Activated CD4-positive, alpha-beta T cell treated with anti-CD3 and anti-CD28 coated beads for 36 hours (primary cell): ENCODE results near the gene RNF19B. TPM values are rescaled to one million over a fixed set of nuclear protein-coding genes. Genes with fewer than 3 reads are reported as not detected.

Experiments used
- ATAC-seq: fragments of 200-7000 bp; cut with Tn5 transposase; one replicate; pipeline ENCODE4 v1.10.0; 2021; ENCODE audit warnings: mild to moderate bottlenecking, moderate library complexity
- CTCF ChIA-PET: fragments of 350-600 bp; sonication (Branson Sonifier 250); formaldehyde crosslinking; loops from one replicate; lab custom pipeline; 2021; ENCODE audit warnings: antibody characterized with exemption; lab: Charles Lee
- POLR2A ChIA-PET: fragments of 350-600 bp; sonication (Branson Sonifier 250); formaldehyde crosslinking; loops from one replicate; lab custom pipeline; 2021; ENCODE audit warnings: antibody characterized with exemption, inconsistent platforms; lab: Charles Lee
- DNase-seq: peaks from one replicate; pipeline ENCODE4 v3.0.0-alpha.2; 2020
- H3K27ac Mint-ChIP-seq: one replicate; pipeline ENCODE4 v1.8.0; 2021; ENCODE audit warnings: mixed read lengths
- H3K27me3 Mint-ChIP-seq: one replicate; pipeline ENCODE4 v1.8.0; 2021; ENCODE audit warnings: mixed read lengths
- H3K36me3 Mint-ChIP-seq: one replicate; pipeline ENCODE4 v1.8.0; 2021; ENCODE audit warnings: low read depth, mixed read lengths
- H3K4me1 Mint-ChIP-seq: one replicate; pipeline ENCODE4 v1.8.0; 2021; ENCODE audit warnings: mixed read lengths
- H3K4me3 Mint-ChIP-seq: one replicate; pipeline ENCODE4 v1.8.0; 2021; ENCODE audit warnings: mild to moderate bottlenecking, moderate library complexity, mixed read lengths
- H3K9me3 Mint-ChIP-seq: one replicate; pipeline ENCODE4 v1.8.0; 2021; ENCODE audit warnings: low read depth, mixed read lengths
- intact Hi-C, 2 experiments: fragments of 100-400 bp; cut with DNase I in 1 of 2; cut with micrococcal nuclease in 1 of 2; formaldehyde crosslinking; loops; one replicate each; pipeline versions ENCODE4 v1.14.2 to v1.15.1; 2022 to 2024; cut with DNase I, micrococcal nuclease
- total RNA-seq, 2 experiments: library from RNA; stranded (reverse); gene quantifications; one replicate each; pipeline ENCODE4 v1.2.3, GENCODE V29; 2021

RNF19B gene
- total RNA-seq, 2 experiments from 2014 or later = 22.5 to 23.9 TPM

- DNase-seq (no peak), ATAC-seq (peak; percentile 23)
- intact Hi-C loops = no loop called here
- Mint-ChIP-seq H3K27ac (no peak overlapping the region), H3K4me3 (no peak overlapping the region), H3K27me3 (no peaks in the 10 kb centered on the region), H3K4me1 (peaks cover 26% of the 10 kb centered on the region), H3K9me3 (no peaks in the 10 kb centered on the region), H3K36me3 (peaks cover 7% of the 10 kb centered on the region)
- POLR2A ChIA-PET = interaction anchor here (1.1 kb wide), 1 partner anchor 28 kb away, joined by 3 read pairs; no protein-coding TSS in a partner anchor
- CTCF ChIA-PET = interaction anchor here (0.6 to 1.3 kb wide), 9 partner anchors 10 to 173 kb away, joined by 3 to 6 read pairs (median 3); partner anchors contain the start of gene RNF19B
Measured at GRCh38 chr1:32953495-32953894, 11.1 kb downstream of the RNF19B start.

GRCh38 chr1:32949519-32949918 is 15.1 kb downstream of the RNF19B start:
- no peaks in the 10 kb centered on the region for H3K9me3 Mint-ChIP-seq
- ChIA-PET POLR2A (no interaction called here), CTCF (interaction anchor here (1.0 to 2.2 kb wide), 3 partner anchors 8 to 17 kb away, joined by 3 to 8 read pairs (median 4); no protein-coding TSS in a partner anchor)
- ATAC-seq (no peak), DNase-seq (no peak)
- no peak overlapping the region for H3K4me3 Mint-ChIP-seq
- H3K36me3 Mint-ChIP-seq = peaks cover 22% of the 10 kb centered on the region
- intact Hi-C loops = loop anchor here in 1 of 2 experiments (5.0 kb wide), 1 partner anchor 48 kb away; no protein-coding TSS in a partner anchor
- peaks cover 9% of the 10 kb centered on the region for H3K4me1 Mint-ChIP-seq
- no peaks in the 10 kb centered on the region for H3K27me3 Mint-ChIP-seq
- H3K27ac Mint-ChIP-seq = no peak overlapping the region

- Mint-ChIP-seq H3K9me3 (no peaks in the 10 kb centered on the region), H3K4me1 (peaks cover 7% of the 10 kb centered on the region), H3K36me3 (peaks cover 28% of the 10 kb centered on the region), H3K27ac (peak overlapping the region; percentile 5), H3K4me3 (no peak overlapping the region), H3K27me3 (no peaks in the 10 kb centered on the region)
- DNase-seq = no peak
- intact Hi-C loops = loop anchor here in 1 of 2 experiments (5.0 kb wide), 1 partner anchor 48 kb away; no protein-coding TSS in a partner anchor
- ChIA-PET POLR2A (interaction anchor here (0.5 kb wide), 1 partner anchor 105 kb away, joined by 4 read pairs; no protein-coding TSS in a partner anchor), CTCF (interaction anchor here (1.0 to 2.2 kb wide), 2 partner anchors 9 to 15 kb away, joined by 3 to 8 read pairs; no protein-coding TSS in a partner anchor)
- no peak for ATAC-seq
Measured at GRCh38 chr1:32948905-32949304, 15.7 kb downstream of the RNF19B start.

GRCh38 chr1:32948390-32948722 is 16.3 kb downstream of the RNF19B start:
- intact Hi-C loops = loop anchor here in 1 of 2 experiments (5.0 kb wide), 1 partner anchor 49 kb away; no protein-coding TSS in a partner anchor
- POLR2A ChIA-PET = interaction anchor here (0.5 kb wide), 1 partner anchor 106 kb away, joined by 4 read pairs; no protein-coding TSS in a partner anchor
- CTCF ChIA-PET = interaction anchor here (0.6 to 2.2 kb wide), 3 partner anchors 15 to 349 kb away, joined by 3 to 8 read pairs (median 3); no protein-coding TSS in a partner anchor
- H3K36me3 Mint-ChIP-seq = peaks cover 31% of the 10 kb centered on the region
- no peak overlapping the region for H3K27ac Mint-ChIP-seq
- H3K27me3 Mint-ChIP-seq = no peaks in the 10 kb centered on the region
- H3K9me3 Mint-ChIP-seq = no peaks in the 10 kb centered on the region
- DNase-seq (no peak), ATAC-seq (no peak)
- no peak overlapping the region for H3K4me3 Mint-ChIP-seq
- peaks cover 5% of the 10 kb centered on the region for H3K4me1 Mint-ChIP-seq

DNA sequence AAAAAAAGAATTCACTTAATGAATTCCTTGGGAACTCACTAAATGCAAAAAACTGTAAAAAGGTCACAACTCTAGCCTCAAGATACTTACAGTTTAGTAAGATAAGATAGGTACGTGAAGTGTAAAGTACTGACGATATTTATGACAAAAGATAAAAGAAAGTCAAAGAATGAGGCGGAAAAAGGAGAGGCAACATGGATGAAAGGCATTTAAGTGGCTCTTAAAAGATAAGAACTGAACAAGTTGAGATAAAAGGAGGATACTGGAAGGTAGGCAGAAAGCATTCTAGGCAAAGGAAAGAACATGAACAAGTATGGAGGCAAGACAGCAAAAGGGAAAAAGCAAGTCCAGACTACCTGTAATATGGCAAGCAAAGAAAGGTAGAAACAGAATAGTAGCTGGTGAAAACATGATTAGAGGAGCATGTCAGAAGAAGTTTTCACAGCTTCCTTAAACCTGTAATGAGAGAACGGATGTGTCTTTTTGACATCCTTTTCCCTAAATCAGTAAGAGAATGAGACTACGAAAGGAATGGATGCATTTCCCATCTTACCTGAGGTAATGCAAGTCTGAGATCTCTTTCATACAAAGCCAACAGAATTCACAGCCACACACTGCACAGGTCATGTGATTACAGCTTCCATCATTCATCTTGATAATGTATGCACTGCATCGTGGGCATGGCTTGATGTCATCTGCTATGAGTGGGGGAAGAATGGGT is 16.8 kb downstream of the RNF19B start:
- ChIA-PET CTCF (interaction anchor here (0.6 to 2.2 kb wide), 4 partner anchors 14 to 350 kb away, joined by 3 to 8 read pairs (median 3); partner anchors contain the start of gene AZIN2), POLR2A (no interaction called here)
- Mint-ChIP-seq H3K4me3 (no peak overlapping the region), H3K4me1 (peaks cover 2% of the 10 kb centered on the region), H3K36me3 (peaks cover 32% of the 10 kb centered on the region), H3K9me3 (no peaks in the 10 kb centered on the region), H3K27me3 (no peaks in the 10 kb centered on the region), H3K27ac (no peak overlapping the region)
- ATAC-seq (no peak), DNase-seq (no peak)
- intact Hi-C loops = loop anchor here in 1 of 2 experiments (5.0 kb wide), 1 partner anchor 49 kb away; no protein-coding TSS in a partner anchor

DNA sequence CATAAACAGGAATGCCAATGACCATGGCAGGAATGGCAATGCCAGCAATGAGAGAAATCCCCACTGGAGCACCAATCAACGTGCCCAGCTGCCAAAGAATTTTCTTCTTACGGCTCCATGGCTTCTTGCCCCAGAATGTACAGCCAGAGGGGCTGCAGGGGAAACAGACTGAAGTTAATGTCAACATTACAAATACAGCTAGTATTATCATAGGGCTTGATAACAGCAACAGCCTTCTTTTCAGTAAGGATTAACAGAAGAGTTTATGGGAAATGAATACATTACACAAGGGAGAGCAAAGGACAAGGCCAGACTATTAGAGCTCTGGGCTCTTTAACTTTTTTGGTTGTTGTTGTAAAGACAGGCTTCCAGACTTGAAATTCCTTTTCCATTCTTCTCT is 18.2 kb downstream of the RNF19B start:
- Mint-ChIP-seq H3K36me3 (peaks cover 34% of the 10 kb centered on the region), H3K27ac (no peak overlapping the region), H3K9me3 (no peaks in the 10 kb centered on the region), H3K4me3 (no peak overlapping the region), H3K4me1 (peaks cover 2% of the 10 kb centered on the region), H3K27me3 (no peaks in the 10 kb centered on the region)
- no peak for ATAC-seq
- intact Hi-C loops = loop anchor here in 1 of 2 experiments (5.0 kb wide), 1 partner anchor 51 kb away; no protein-coding TSS in a partner anchor
- CTCF ChIA-PET = interaction anchor here (0.7 kb wide), 2 partner anchors 16 to 61 kb away, joined by 3 read pairs; no protein-coding TSS in a partner anchor
- no peak for DNase-seq
- POLR2A ChIA-PET = interaction anchor here (0.8 kb wide), 1 partner anchor 13 kb away, joined by 3 read pairs; no protein-coding TSS in a partner anchor

GRCh38 chr1:32944180-32944579 is 20.4 kb downstream of the RNF19B start:
- peaks cover 16% of the 10 kb centered on the region for H3K4me1 Mint-ChIP-seq
- H3K9me3 Mint-ChIP-seq = no peaks in the 10 kb centered on the region
- intact Hi-C loops = no loop called here
- no peak overlapping the region for H3K4me3 Mint-ChIP-seq
- ATAC-seq (no peak), DNase-seq (no peak)
- ChIA-PET POLR2A (no interaction called here), CTCF (interaction anchor here (0.6 to 3.3 kb wide), 4 partner anchors 9 to 112 kb away, joined by 3 to 21 read pairs (median 4); no protein-coding TSS in a partner anchor)
- H3K36me3 Mint-ChIP-seq = peaks cover 34% of the 10 kb centered on the region
- no peaks in the 10 kb centered on the region for H3K27me3 Mint-ChIP-seq
- no peak overlapping the region for H3K27ac Mint-ChIP-seq

DNA sequence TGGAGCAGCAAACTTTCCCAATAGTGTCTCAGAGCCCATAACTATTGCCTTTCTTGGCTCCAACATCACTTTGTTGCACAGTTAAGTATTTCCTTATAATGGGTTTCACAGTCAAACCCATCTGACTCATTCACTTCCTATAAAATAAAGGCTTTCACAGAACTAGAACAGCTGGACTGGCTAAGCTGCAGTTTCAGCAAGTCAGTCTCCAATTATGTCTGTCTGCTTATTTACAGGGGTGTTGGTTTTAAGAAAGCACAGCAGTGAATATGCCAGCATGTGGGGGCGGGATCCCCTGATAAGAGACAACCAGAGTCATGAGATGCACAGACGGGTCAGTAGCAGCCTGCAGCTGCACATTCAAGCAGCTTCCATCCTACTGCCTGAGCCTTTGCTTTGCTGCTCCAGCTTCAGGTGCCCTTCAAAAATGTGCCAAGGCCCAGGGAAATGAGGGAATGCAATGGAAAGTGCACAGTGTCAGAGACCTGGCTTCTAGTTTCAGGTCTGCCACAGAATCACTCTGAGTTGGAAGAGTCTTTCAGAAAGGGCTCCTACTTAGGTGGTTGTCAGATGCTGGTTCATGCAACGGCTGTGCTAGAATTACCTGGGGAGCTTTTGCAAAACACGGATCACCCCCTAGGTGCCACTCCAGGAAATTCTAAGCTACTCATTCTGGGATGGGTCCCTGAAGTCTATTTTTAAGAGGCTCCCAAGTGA is 24.8 kb downstream of the RNF19B start:
- peak; percentile 73 for ATAC-seq

GRCh38 chr1:32937061-32937460 is 27.5 kb downstream of the RNF19B start:
- ATAC-seq = no peak
- H3K36me3 Mint-ChIP-seq = peaks cover 16% of the 10 kb centered on the region
- intact Hi-C loops = loop anchor here in 1 of 2 experiments (10.0 kb wide), 1 partner anchor 148 kb away; the partner anchor contains the start of gene AZIN2
- CTCF ChIA-PET = interaction anchor here (0.6 to 1.2 kb wide), 7 partner anchors 15 to 147 kb away, joined by 3 read pairs; no protein-coding TSS in a partner anchor
- H3K4me3 Mint-ChIP-seq = no peak overlapping the region
- peaks cover 27% of the 10 kb centered on the region for H3K4me1 Mint-ChIP-seq
- no peaks in the 10 kb centered on the region for H3K27me3 Mint-ChIP-seq
- no peak for DNase-seq
- H3K9me3 Mint-ChIP-seq = no peaks in the 10 kb centered on the region
- H3K27ac Mint-ChIP-seq = peak overlapping the region; percentile 2
- POLR2A ChIA-PET = no interaction called here

More for the DNA sequence above, 24.8 kb downstream of the RNF19B start:
- peak; percentile 54 for DNase-seq
- intact Hi-C loops = loop anchor here in 1 of 2 experiments (1.0 to 10.0 kb wide), 2 partner anchors 49 to 145 kb away; partner anchors contain the start of gene AZIN2
- Mint-ChIP-seq H3K27ac (peak overlapping the region; percentile 45), H3K36me3 (peaks cover 34% of the 10 kb centered on the region), H3K4me3 (no peak overlapping the region), H3K27me3 (no peaks in the 10 kb centered on the region), H3K4me1 (peaks cover 29% of the 10 kb centered on the region), H3K9me3 (no peaks in the 10 kb centered on the region)
- POLR2A ChIA-PET = no interaction called here
- CTCF ChIA-PET = interaction anchor here (0.6 to 1.5 kb wide), 4 partner anchors 17 to 195 kb away, joined by 3 to 4 read pairs (median 4); no protein-coding TSS in a partner anchor

DNA sequence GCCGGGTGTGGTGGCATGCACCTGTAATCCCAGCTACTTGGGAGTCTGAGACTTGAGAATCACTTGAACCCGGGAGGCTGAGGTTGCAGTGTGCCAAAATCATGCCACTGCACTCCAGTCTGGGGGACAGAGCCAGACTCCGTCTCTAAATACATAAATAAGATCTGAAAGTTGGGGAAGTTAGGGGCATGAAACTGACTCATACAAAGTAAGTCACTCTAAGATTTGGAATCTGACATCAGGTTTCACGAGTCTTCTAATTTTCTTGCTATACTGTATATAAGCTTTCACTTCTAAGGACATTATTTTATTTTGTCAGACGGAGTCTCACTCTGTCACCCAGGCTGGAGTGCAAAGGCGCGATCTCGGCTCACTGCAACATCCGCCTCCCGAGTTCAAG is 30.1 kb downstream of the RNF19B start:
- no peak overlapping the region for H3K4me3 Mint-ChIP-seq
- intact Hi-C loops = loop anchor here (5.0 to 10.0 kb wide), 2 partner anchors 73 to 150 kb away; partner anchors contain the start of gene AZIN2 (in 1 of the 2)
- no peak overlapping the region for H3K27ac Mint-ChIP-seq
- ATAC-seq (no peak), DNase-seq (no peak)
- POLR2A ChIA-PET = interaction anchor here (1.0 kb wide), 1 partner anchor 73 kb away, joined by 3 read pairs; no protein-coding TSS in a partner anchor
- H3K9me3 Mint-ChIP-seq = no peaks in the 10 kb centered on the region
- no peaks in the 10 kb centered on the region for H3K27me3 Mint-ChIP-seq
- H3K4me1 Mint-ChIP-seq = peaks cover 16% of the 10 kb centered on the region
- CTCF ChIA-PET = interaction anchor here (0.7 to 6.0 kb wide), 16 partner anchors 9 to 213 kb away, joined by 3 to 68 read pairs (median 6); no protein-coding TSS in a partner anchor
- peaks cover 15% of the 10 kb centered on the region for H3K36me3 Mint-ChIP-seq
